ENCODE results near the gene PISD.
"Not testable (repeated sequence)": the region's sequence is repeated elsewhere in the genome, so short reads cannot be mapped to it uniquely, and the experiment has no call there.

Gene PISD

DNA sequence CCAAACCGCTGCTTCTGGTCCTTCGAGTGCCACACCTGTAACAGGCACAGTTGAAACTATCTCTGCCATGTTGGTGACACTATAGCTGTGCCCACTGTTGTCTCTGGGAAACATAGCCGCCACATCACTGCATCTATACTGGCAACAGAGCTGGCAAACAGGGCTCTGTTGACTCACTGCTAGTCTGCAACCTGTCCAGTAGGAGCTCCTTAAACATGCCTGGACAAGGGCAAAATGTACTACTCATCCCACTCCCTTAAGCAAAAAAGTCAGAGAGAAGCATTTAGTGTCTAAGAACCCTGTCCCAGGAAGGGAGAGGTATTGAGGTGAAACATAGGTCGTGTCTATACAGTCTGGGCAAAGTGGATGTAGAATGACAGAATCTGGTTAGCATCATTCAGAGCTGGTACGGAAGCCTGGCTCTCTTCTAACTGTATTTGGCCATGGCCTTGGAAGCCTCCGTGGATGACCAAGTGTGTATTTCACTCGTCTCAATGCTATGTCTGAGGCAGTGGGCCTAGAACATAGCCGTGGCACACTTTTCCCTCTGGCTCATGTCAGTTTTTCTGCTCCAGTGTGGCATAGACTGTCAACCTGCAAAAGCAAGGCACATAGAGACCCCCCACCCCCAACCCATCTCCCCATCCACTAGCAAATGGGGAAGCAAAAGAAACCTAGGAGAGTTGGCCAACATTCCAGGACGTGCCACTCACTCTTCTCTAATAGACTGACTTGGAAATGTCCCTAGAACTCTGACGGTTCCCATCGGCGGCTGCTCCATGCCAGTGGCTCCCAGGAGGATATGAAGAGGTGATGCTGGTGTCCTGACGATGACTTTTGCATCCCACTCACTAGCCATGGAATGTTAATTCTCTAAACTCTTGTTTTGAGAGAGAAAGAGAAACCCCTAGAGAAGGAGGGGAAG lies 21.4 kb upstream of the PISD start:
- H3K4me3 ChIP-seq (ENCODE audit: low read depth, low read length): no peak overlapping the region
- DNase-seq (ENCODE audit: low read depth): no peak
- TF ChIP-seq, protein P1, sequence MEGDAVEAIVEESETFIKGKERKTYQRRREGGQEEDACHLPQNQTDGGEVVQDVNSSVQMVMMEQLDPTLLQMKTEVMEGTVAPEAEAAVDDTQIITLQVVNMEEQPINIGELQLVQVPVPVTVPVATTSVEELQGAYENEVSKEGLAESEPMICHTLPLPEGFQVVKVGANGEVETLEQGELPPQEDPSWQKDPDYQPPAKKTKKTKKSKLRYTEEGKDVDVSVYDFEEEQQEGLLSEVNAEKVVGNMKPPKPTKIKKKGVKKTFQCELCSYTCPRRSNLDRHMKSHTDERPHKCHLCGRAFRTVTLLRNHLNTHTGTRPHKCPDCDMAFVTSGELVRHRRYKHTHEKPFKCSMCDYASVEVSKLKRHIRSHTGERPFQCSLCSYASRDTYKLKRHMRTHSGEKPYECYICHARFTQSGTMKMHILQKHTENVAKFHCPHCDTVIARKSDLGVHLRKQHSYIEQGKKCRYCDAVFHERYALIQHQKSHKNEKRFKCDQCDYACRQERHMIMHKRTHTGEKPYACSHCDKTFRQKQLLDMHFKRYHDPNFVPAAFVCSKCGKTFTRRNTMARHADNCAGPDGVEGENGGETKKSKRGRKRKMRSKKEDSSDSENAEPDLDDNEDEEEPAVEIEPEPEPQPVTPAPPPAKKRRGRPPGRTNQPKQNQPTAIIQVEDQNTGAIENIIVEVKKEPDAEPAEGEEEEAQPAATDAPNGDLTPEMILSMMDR (IDR thresholded peaks at IDR 0.05; ENCODE audit: control insufficient read depth, extremely low read depth, insufficient read depth): no peak

DNA sequence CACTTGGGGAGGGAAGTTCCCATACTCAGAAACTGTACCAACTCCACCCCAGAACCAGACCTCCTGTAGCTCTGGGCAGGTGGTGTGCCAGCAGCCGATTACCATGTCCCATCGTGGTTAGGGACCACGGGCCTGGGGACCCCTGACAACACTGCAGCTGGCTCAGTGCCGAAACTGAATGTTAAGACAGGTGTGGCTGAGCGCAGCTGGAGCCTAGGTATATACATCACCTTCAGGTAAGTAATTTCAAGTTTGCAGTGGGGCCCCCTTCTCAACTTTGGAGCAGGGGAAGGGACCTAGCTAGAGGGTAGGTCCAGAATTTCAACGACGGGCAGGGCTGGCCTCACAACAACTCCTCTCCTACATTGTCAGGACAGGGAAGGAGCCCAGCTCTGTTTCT lies 20.7 kb upstream of the PISD start:
- TF ChIP-seq, protein P1 (IDR thresholded peaks at IDR 0.05; ENCODE audit: control insufficient read depth, extremely low read depth, insufficient read depth): no peak
- DNase-seq (ENCODE audit: low read depth): no peak
- no peak overlapping the region for H3K4me3 ChIP-seq (ENCODE audit: low read depth, low read length)

DNA sequence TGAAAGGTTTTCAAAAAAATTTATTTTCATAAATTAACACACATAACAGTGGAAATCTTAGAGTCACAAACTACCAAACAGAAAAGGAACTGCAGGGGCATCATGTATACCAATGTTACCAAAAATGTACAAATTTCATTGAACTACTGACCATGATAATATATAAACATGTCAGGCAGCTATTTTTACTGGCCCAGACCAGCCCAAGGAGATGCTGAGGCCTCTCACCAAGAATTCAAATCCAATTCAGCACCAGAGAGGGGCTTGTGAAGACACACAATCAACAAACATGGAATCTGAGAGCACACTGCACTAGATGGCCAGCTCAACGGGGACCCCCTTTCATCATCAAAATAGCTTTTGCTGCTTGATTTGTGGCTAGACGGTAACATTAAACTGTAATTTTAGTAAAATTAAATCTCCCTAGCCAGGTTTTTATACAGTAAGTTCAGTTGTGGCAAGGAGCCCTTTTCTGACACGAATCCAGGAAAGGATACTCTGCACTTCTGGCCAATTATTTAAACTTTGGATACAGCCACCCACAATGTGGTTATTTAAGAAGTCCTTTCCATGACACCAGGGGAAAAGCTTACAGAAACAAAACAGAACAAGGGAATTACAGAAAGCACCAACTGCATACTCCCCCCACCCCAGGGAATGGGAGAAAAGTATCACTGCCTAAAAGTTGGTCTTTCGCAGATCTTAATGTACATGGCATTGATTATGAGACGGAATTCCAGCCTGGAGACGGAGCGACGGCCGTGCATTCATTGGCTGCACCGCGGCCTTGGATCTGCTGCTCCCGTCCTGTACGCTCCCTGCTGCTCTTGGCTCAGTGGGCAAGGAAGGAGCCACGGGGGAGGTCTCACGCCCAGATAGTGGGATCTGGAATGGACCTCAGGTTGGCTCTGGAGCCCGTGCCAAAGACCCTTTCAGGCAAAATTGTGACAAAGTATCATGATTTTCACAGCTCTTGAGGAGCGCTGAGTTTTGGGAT lies 19.6 kb upstream of the PISD start:
- TF ChIP-seq, protein P1 (IDR thresholded peaks at IDR 0.05; ENCODE audit: control insufficient read depth, extremely low read depth, insufficient read depth): no peak
- no peak overlapping the region for H3K4me3 ChIP-seq (ENCODE audit: low read depth, low read length)
- no peak for DNase-seq (ENCODE audit: low read depth)

- H3K4me3 ChIP-seq (ENCODE audit: low read depth, low read length): no peak overlapping the region
- DNase-seq (ENCODE audit: low read depth): no peak
- TF ChIP-seq, protein P1 (IDR thresholded peaks at IDR 0.05; ENCODE audit: control insufficient read depth, extremely low read depth, insufficient read depth): no peak
Measured at GRCh38 chr22:31680861-31681341, 18.9 kb upstream of the PISD start.

DNA sequence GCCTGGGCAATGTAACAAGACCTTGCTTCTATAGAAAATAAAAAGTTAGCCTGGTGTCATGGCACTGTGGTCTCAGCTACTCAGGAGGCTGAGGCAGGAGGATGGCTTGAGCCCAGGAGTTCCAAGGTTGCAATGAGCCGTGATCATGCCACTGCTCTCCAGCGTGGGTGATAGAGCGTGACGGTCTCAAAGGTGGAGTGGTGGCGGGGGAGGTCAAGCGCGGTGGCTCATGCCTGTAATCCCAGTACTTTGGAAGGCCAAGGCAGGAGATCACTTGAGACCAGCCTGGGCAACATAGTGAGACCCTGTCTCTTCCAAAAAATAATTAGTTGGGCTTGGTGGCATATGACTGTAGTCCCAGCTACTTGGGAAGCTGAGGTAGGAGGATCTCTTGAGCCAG lies 16.7 kb upstream of the PISD start:
- no peak for DNase-seq (ENCODE audit: low read depth)
- TF ChIP-seq, protein P1 (IDR thresholded peaks at IDR 0.05; ENCODE audit: control insufficient read depth, extremely low read depth, insufficient read depth): no peak
- no peak overlapping the region for H3K4me3 ChIP-seq (ENCODE audit: low read depth, low read length)

- TF ChIP-seq, protein P1 (IDR thresholded peaks at IDR 0.05; ENCODE audit: control insufficient read depth, extremely low read depth, insufficient read depth): no peak
- no peak overlapping the region for H3K4me3 ChIP-seq (ENCODE audit: low read depth, low read length)
- no peak for DNase-seq (ENCODE audit: low read depth)
Measured at GRCh38 chr22:31676700-31677099, 14.7 kb upstream of the PISD start.

GRCh38 chr22:31674219-31674618 lies 12.2 kb upstream of the PISD start:
- not testable (repeated sequence) for DNase-seq (ENCODE audit: low read depth); H3K4me3 ChIP-seq (ENCODE audit: low read depth, low read length)

DNA sequence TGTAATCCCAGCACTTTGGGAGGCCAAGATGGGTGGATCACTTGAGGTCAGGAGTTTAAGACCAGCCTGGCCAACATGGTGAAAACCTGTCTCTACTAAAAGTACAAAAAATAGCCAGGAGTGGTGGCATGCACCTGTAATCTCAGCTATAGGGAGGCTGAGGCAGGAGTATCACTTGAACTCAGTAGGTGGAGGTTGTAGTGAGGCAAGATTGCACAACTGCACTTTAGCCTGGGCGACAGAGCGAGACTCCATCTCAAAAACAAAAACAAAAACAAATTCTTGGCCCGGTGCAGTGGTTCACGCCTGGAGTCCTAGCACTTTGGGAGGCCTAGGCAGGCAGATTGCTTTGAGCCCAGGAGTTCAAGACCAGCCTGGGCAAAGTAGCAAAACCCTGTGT lies 6.8 kb upstream of the PISD start:
- not testable (repeated sequence) for H3K4me3 ChIP-seq (ENCODE audit: low read depth, low read length); DNase-seq (ENCODE audit: low read depth)

All from LNCaP clone FGC (cell line).